ENCODE measurements around the gene TNFAIP8.
"Not testable (repeated sequence)": the region's sequence is repeated elsewhere in the genome, so short reads cannot be mapped to it uniquely, and the experiment has no call there.

Gene TNFAIP8

DNA sequence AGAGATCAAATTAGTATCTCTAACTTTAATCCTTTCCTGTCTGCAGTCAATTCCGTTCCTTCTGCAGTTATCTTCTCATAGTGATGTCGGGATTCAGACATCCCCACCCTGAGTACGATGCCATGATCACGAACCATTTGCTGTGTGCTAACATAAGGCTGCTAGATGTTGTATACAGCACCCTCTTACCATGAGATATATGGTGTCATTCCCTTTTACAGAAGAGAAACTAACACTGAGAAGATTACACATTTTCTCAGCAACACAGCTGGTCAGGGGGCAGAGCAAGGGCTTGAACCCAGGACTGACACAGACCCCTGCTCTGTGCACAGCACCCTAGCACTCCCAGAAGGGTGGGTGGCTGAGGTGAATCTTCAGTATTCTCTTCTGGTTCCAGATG lies 49.6 kb downstream of the TNFAIP8 start:
- TF ChIP-seq, protein P1, sequence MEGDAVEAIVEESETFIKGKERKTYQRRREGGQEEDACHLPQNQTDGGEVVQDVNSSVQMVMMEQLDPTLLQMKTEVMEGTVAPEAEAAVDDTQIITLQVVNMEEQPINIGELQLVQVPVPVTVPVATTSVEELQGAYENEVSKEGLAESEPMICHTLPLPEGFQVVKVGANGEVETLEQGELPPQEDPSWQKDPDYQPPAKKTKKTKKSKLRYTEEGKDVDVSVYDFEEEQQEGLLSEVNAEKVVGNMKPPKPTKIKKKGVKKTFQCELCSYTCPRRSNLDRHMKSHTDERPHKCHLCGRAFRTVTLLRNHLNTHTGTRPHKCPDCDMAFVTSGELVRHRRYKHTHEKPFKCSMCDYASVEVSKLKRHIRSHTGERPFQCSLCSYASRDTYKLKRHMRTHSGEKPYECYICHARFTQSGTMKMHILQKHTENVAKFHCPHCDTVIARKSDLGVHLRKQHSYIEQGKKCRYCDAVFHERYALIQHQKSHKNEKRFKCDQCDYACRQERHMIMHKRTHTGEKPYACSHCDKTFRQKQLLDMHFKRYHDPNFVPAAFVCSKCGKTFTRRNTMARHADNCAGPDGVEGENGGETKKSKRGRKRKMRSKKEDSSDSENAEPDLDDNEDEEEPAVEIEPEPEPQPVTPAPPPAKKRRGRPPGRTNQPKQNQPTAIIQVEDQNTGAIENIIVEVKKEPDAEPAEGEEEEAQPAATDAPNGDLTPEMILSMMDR (IDR thresholded peaks at IDR 0.05; ENCODE audit: borderline replicate concordance, insufficient read depth, low read depth, low read length) = no peak
- H3K4me3 ChIP-seq (ENCODE audit: low read depth, low read length) = no peak overlapping the region

DNA sequence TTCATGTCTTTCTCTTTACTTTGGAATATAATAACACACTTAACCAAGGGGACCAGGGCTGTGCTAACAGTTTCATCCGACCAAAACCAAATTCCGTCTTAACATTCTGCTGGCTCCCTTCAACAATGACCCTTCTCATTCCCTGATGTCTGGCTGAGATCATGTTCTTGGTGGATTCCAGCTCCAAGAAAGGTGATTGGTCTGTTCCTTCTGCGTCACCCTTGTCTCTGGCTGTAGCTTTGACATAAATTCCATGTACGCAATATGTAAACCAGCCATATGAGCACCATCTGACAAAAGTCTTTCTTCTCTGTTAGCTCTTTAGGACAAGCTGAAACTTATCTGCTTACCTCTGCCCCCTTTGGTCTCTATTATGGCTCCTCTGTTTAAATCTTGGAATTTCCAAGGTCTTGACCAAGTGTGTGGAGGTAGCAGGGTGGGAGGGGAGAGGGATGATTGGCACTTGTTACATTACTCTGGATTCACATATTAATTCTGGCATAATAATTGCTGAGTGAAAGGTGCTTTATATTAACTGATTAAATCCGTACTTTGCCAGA lies 50.8 kb downstream of the TNFAIP8 start:
- no peak overlapping the region for H3K4me3 ChIP-seq (ENCODE audit: low read depth, low read length)
- TF ChIP-seq, protein P1 (IDR thresholded peaks at IDR 0.05; ENCODE audit: borderline replicate concordance, insufficient read depth, low read depth, low read length) = no peak

DNA sequence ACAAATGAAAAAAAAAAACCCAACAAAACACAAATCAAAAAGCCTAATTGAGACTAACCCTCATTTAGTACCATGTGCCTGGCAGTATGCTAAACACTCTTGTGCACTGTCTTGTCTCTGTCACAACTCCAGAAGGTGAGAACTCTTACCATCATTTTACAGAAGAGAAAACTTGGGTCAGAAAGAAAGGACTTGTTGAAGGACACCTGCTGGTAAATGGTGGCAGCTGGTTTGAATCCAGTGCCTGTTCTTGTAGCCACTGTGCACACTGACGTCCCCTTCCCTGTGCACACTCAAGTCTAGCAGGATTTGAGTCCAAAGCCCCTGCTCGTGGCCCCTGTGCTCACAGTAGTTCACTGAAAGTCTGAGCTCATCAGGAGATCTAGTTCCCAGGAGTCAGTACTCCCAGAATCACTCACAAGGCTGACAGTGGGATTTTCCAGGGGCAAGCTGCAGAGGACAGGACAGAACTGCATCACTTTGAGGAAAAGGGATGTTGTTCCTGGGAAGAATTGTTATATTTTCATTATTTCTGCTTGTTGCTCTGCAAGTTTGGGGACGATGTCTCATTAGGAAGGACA lies 53.5 kb downstream of the TNFAIP8 start:
- H3K4me3 ChIP-seq (ENCODE audit: low read depth, low read length) = no peak overlapping the region
- TF ChIP-seq, protein P1 (IDR thresholded peaks at IDR 0.05; ENCODE audit: borderline replicate concordance, insufficient read depth, low read depth, low read length) = peak; percentile 16; the same call in 1 of the 2 replicates

DNA sequence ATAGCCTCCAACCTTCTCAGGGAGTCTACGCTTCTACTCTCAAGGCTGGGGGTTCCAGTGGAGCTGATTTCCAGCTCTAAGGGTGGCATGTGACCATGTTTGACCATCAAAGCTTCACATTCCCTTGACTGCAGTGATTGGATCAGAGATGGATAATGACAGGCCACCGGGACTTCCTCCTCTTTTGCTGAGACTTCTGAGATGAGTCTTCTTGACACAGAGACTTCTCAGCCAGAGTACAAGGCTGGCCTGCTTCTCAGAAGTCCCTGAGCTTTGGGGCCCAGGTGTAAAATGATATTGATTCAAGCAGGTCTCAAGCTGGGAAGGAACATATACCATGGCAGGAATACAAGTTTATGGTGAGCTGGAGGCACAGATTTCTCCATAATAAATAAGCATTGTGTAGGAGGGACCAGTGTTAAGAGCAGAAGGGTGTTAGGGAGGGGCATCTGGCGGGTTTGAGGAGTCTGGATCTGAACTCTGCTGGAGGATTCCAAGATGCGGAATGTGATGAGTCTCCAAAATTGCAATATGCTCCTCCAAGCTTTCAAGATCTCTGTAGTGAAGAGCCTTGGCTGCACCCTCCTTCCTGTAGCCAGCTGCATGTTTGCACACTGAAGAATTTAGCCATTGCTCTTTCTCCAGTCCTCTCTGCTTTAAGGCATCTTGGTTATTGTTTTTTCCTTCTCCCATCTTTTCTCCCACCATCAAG lies 54.8 kb downstream of the TNFAIP8 start:
- TF ChIP-seq, protein P1 (IDR thresholded peaks at IDR 0.05; ENCODE audit: borderline replicate concordance, insufficient read depth, low read depth, low read length) = no peak

DNA sequence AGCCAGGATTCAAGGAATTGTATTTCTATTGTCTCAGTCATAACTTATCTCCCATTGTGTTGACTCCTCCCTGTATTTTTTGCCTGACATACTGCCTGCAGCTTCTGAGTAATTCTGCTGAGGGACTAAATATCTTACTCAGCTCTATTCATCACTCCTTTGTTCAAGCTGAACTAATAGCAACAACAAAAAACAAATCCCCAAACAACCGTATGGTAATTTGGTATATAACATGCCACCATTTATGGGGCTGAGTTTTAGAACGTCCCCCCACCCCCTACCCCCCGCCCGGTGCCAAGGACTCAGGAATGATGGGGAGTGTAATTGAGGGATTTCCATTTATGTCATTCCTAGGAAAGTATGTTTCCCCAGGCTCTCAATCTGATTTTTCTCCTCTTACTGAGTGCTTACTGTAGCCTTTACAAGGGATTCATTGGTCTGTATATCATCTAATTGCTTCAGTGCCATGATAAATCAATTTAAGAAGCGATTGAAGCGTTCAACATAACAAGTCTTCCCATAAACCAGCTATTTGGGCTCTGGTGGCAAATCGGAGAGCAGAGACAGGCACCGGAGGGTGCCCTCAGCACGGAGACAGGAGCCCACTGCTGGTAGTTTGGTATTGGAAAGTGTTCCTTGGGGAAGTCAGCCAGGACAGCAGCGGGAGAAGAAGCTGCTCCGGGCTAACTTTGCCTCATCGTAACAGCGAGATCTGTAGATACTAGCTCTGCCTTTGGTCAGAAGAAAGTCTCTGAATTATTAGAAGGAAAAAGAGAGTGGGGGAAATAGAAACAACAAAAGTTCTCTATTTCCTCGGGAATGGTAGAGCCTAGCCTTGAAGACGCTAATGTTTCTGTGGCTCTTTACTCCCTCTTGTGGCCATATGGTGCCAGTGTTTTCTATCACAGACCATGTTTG lies 55.8 kb downstream of the TNFAIP8 start:
- H3K4me3 ChIP-seq (ENCODE audit: low read depth, low read length) = peak overlapping the region; percentile 23
- TF ChIP-seq, protein P1 (IDR thresholded peaks at IDR 0.05; ENCODE audit: borderline replicate concordance, insufficient read depth, low read depth, low read length) = peak; percentile 74

More for the DNA sequence above, 54.8 kb downstream of the TNFAIP8 start:
- no peak overlapping the region for H3K4me3 ChIP-seq (ENCODE audit: low read depth, low read length)

GRCh38 chr5:119412279-119413227 lies 56.7 kb downstream of the TNFAIP8 start:
- H3K4me3 ChIP-seq (ENCODE audit: low read depth, low read length) = no peak overlapping the region
- TF ChIP-seq, protein P1 (IDR thresholded peaks at IDR 0.05; ENCODE audit: borderline replicate concordance, insufficient read depth, low read depth, low read length) = no peak

DNA sequence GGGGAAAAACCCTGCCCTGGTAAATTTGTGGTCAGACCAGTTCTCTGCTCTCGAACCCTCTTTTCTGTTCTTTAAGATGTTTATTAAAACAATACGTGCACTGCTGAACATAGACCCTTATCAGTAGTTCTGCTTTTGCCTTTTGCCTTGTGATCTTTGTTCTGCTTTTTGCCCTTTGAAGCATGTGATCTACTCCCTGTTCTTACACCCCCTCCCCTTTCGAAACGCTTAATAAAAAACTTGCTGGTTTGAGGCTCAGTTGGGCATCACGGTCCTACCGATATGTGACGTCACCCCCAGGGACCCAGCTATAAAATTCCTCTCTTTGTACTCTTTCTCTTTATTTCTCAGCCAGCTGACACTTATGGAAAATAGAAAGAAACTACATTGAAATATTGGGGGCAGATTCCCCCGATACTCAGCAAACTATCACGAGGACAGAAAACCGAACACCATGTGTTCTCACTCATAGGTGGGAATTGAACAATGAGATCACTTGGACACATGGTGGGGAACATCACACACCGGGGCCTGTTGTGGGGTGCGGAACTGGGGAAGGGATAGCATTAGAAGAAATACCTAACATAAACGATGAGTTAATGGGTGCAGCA lies 58.4 kb downstream of the TNFAIP8 start:
- H3K4me3 ChIP-seq (ENCODE audit: low read depth, low read length) = not testable (repeated sequence)

Data from GM12875 (cell line).